Activated B cell treated with CpG ODN at 0.5 μM for 24 hours (primary cell): ENCODE data around the gene ACAP2. TPM values are rescaled to one million over a fixed set of nuclear protein-coding genes. Genes with fewer than 3 reads are reported as not detected.

Experiments used
- ATAC-seq: fragments of 200-7000 bp; cut with Tn5 transposase; one replicate; pipeline ENCODE4 v1.10.0; 2021; ENCODE audit warnings: low read depth, mild to moderate bottlenecking, moderate library complexity
- CTCF ChIA-PET: fragments of 350-600 bp; sonication (Branson Sonifier 250); formaldehyde crosslinking; loops from one replicate; lab custom pipeline; 2021; ENCODE audit warnings: antibody characterized with exemption; lab: Charles Lee
- POLR2A ChIA-PET: fragments of 350-600 bp; sonication (Branson Sonifier 250); formaldehyde crosslinking; loops from one replicate; lab custom pipeline; 2021; ENCODE audit warnings: antibody characterized with exemption; lab: Charles Lee
- DNase-seq: peaks from one replicate; pipeline ENCODE4 v3.0.0; 2022
- H3K27ac Mint-ChIP-seq: one replicate; pipeline ENCODE4 v1.8.0; 2020; ENCODE audit warnings: mixed read lengths
- H3K27me3 Mint-ChIP-seq: one replicate; pipeline ENCODE4 v1.8.0; 2021; ENCODE audit warnings: mixed read lengths
- H3K36me3 Mint-ChIP-seq: one replicate; pipeline ENCODE4 v1.8.0; 2021; ENCODE audit warnings: low read depth, mixed read lengths
- H3K4me1 Mint-ChIP-seq: one replicate; pipeline ENCODE4 v1.8.0; 2021; ENCODE audit warnings: mixed read lengths
- H3K4me3 Mint-ChIP-seq: one replicate; pipeline ENCODE4 v1.8.0; 2020; ENCODE audit warnings: mild to moderate bottlenecking, mixed read lengths
- H3K9me3 Mint-ChIP-seq: one replicate; pipeline ENCODE4 v1.8.0; 2020; ENCODE audit warnings: mixed read lengths
- intact Hi-C: fragments of 100-400 bp; cut with micrococcal nuclease; formaldehyde crosslinking; loops from one replicate; pipeline ENCODE4 v1.15.1; 2024
- total RNA-seq: library from RNA; stranded (reverse); gene quantifications from 2 replicates; pipeline ENCODE4 v1.2.3, GENCODE V29; 2022
- TF ChIP-seq, protein P1 (sequence below): fragments of 200-600 bp; IDR thresholded peaks from one replicate; pipeline ENCODE4 v1.8.0; 2022; ENCODE audit warnings: antibody characterized with exemption, mild to moderate bottlenecking

The ACAP2 gene
- total RNA-seq, 1 donor from 2014 or later: 89.7 TPM

- Mint-ChIP-seq H3K4me3 (peak overlapping the region; percentile 16), H3K36me3 (peaks cover 14% of the 10 kb centered on the region), H3K9me3 (no peaks in the 10 kb centered on the region), H3K27me3 (no peaks in the 10 kb centered on the region), H3K27ac (peak overlapping the region; percentile 56), H3K4me1 (peaks cover 58% of the 10 kb centered on the region)
- intact Hi-C loops: loop anchor here (5.0 kb wide), 3 partner anchors 642 to 858 kb away; partner anchors contain the start of genes FAM43A and TFRC
- ChIA-PET CTCF (interaction anchor here (1.1 kb wide), 1 partner anchor 26 kb away, joined by 3 read pairs; no protein-coding TSS in a partner anchor), POLR2A (interaction anchor here (0.8 kb wide), 1 partner anchor 103 kb away, joined by 3 read pairs; the partner anchor contains the start of gene PPP1R2)
- ATAC-seq (no peak), DNase-seq (no peak)
- TF ChIP-seq, protein P1, sequence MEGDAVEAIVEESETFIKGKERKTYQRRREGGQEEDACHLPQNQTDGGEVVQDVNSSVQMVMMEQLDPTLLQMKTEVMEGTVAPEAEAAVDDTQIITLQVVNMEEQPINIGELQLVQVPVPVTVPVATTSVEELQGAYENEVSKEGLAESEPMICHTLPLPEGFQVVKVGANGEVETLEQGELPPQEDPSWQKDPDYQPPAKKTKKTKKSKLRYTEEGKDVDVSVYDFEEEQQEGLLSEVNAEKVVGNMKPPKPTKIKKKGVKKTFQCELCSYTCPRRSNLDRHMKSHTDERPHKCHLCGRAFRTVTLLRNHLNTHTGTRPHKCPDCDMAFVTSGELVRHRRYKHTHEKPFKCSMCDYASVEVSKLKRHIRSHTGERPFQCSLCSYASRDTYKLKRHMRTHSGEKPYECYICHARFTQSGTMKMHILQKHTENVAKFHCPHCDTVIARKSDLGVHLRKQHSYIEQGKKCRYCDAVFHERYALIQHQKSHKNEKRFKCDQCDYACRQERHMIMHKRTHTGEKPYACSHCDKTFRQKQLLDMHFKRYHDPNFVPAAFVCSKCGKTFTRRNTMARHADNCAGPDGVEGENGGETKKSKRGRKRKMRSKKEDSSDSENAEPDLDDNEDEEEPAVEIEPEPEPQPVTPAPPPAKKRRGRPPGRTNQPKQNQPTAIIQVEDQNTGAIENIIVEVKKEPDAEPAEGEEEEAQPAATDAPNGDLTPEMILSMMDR: no peak
These were observed 2.4 kb downstream of the ACAP2 start for GRCh38 chr3:195440379-195440778.

DNA sequence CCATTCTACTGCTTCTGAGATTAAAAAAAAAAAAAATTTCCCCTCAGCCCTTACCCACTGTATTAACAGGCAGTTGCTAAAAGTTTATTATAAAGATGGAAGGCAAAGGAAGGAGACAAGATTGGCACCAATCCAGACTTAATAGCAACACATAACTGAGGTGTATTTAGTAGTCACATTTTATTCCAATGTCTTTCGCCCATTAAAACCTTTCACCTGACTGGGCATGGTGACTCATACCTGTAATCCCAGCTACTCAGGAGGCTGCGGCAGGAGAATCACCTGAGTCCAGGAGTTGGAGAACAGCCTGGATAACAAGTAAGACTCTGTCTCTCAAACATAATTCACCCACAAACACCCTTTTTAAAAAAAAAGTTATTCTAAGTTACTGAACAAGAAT is 4.4 kb downstream of the ACAP2 start:
- no peaks in the 10 kb centered on the region for H3K9me3 Mint-ChIP-seq
- ChIA-PET POLR2A (no interaction called here), CTCF (no interaction called here)
- ATAC-seq (no peak), DNase-seq (no peak)
- H3K4me3 Mint-ChIP-seq: no peak overlapping the region
- TF ChIP-seq, protein P1: no peak
- intact Hi-C loops: no loop called here
- peaks cover 22% of the 10 kb centered on the region for H3K36me3 Mint-ChIP-seq
- H3K27me3 Mint-ChIP-seq: no peaks in the 10 kb centered on the region
- H3K27ac Mint-ChIP-seq: no peak overlapping the region
- H3K4me1 Mint-ChIP-seq: peaks cover 65% of the 10 kb centered on the region

DNA sequence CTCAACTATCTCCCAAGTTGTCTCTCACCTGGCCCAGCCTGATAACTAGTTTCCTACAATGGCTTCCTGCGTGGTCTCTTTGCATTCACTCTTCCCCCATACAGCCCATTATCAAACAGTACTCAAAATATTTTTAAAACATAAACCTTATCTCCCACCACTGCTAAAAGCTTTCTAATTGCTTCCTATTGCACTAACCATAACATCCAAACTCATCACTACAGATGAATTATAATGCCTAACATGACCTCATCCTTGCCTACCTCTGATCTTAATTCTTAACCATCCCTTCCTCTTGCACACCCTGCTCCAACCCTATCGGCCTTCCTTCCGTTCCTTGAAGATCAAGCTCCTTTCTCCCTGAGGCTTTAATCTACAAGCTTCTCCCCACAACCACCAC is 17.0 kb downstream of the ACAP2 start:
- intact Hi-C loops: no loop called here
- Mint-ChIP-seq H3K36me3 (peaks cover 4% of the 10 kb centered on the region), H3K4me1 (peaks cover 67% of the 10 kb centered on the region), H3K27ac (no peak overlapping the region), H3K9me3 (no peaks in the 10 kb centered on the region), H3K4me3 (peak overlapping the region; percentile 0), H3K27me3 (no peaks in the 10 kb centered on the region)
- ATAC-seq (no peak), DNase-seq (no peak)
- CTCF ChIA-PET: no interaction called here
- TF ChIP-seq, protein P1: no peak
- POLR2A ChIA-PET: interaction anchor here (0.6 kb wide), 1 partner anchor 11 kb away, joined by 3 read pairs; no protein-coding TSS in a partner anchor

GRCh38 chr3:195423818-195424217 is 19.0 kb downstream of the ACAP2 start:
- CTCF ChIA-PET: no interaction called here
- no peak for DNase-seq
- Mint-ChIP-seq H3K9me3 (no peaks in the 10 kb centered on the region), H3K27ac (no peak overlapping the region), H3K36me3 (peaks cover 4% of the 10 kb centered on the region), H3K27me3 (no peaks in the 10 kb centered on the region), H3K4me3 (no peak overlapping the region), H3K4me1 (peaks cover 56% of the 10 kb centered on the region)
- TF ChIP-seq, protein P1: no peak
- POLR2A ChIA-PET: no interaction called here
- intact Hi-C loops: no loop called here
- ATAC-seq: no peak

DNA sequence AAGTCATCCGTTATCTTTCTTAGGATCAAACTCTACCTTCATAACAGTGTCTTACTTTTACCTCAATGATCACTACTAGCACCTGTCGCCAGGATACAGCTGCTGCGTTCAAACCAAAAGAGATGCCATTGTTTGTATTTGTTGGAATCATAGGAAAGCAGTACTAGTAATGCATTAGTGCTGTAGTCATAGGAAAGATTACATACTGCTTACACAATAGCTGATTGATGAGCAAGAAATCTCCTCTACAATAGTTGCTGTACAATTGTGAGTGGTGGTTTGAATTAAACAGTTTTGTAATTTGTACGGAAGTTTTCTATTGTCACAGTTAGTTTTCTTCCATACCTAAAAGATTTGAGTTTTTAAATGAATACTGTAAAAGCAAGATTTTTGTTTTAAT is 21.4 kb downstream of the ACAP2 start:
- ATAC-seq: no peak
- Mint-ChIP-seq H3K4me3 (no peak overlapping the region), H3K36me3 (peaks cover 9% of the 10 kb centered on the region), H3K27me3 (no peaks in the 10 kb centered on the region), H3K4me1 (peaks cover 57% of the 10 kb centered on the region), H3K27ac (no peak overlapping the region), H3K9me3 (no peaks in the 10 kb centered on the region)
- no peak for DNase-seq
- intact Hi-C loops: no loop called here
- ChIA-PET POLR2A (interaction anchor here (0.6 kb wide), 1 partner anchor 87 kb away, joined by 4 read pairs; no protein-coding TSS in a partner anchor), CTCF (no interaction called here)
- TF ChIP-seq, protein P1: no peak
